RWPE2 (cell line): ENCODE data around the gene PDP2.

Source experiments
- ATAC-seq: fragments of 200-7000 bp; cut with Tn5 transposase; 3 replicates; pipeline ENCODE4 v1.9.1; 2021; ENCODE audit warnings: low read depth
- DNase-seq: peaks from one replicate; pipeline ENCODE4 v3.0.0-alpha.2; 2020; ENCODE audit warnings: low spot score
- H3K27ac ChIP-seq: fragments of 450-650 bp; 2 replicates; pipeline ENCODE4 v1.5.1; 2017; ENCODE audit warnings: mild to moderate bottlenecking; ENCODE audit not compliant: poor library complexity, severe bottlenecking
- H3K27me3 ChIP-seq: fragments of 250-450 bp; sonication (Bioruptor Pico); 2 replicates; pipeline ENCODE4 v1.5.1; 2021; ENCODE audit warnings: mild to moderate bottlenecking, moderate library complexity; ENCODE audit not compliant: insufficient read depth, poor library complexity, severe bottlenecking
- H3K36me3 ChIP-seq: fragments of 250-450 bp; sonication (Bioruptor Pico); 2 replicates; pipeline ENCODE4 v1.5.1; 2020; ENCODE audit warnings: low read depth, mild to moderate bottlenecking, moderate library complexity
- H3K4me1 ChIP-seq: fragments of 250-450 bp; sonication (Bioruptor Pico); 2 replicates; pipeline ENCODE4 v1.5.1; 2021; ENCODE audit warnings: mild to moderate bottlenecking, moderate library complexity; ENCODE audit not compliant: insufficient read depth, poor library complexity, severe bottlenecking
- H3K4me3 ChIP-seq: fragments of 250-450 bp; sonication (Bioruptor Pico); 2 replicates; pipeline ENCODE4 v1.5.1; 2021; ENCODE audit warnings: mild to moderate bottlenecking, moderate library complexity; ENCODE audit not compliant: severe bottlenecking
- H3K9me3 ChIP-seq: fragments of 250-450 bp; sonication (Bioruptor Pico); 2 replicates; pipeline ENCODE4 v1.5.1; 2021; ENCODE audit warnings: mild to moderate bottlenecking, moderate library complexity; ENCODE audit not compliant: severe bottlenecking
- TF ChIP-seq, protein P1 (sequence below): fragments of 450-650 bp; IDR thresholded peaks from one replicate; pipeline ENCODE4 v1.5.1; 2017; ENCODE audit warnings: mild to moderate bottlenecking, moderate library complexity; ENCODE audit not compliant: poor library complexity, severe bottlenecking

The PDP2 gene

DNA sequence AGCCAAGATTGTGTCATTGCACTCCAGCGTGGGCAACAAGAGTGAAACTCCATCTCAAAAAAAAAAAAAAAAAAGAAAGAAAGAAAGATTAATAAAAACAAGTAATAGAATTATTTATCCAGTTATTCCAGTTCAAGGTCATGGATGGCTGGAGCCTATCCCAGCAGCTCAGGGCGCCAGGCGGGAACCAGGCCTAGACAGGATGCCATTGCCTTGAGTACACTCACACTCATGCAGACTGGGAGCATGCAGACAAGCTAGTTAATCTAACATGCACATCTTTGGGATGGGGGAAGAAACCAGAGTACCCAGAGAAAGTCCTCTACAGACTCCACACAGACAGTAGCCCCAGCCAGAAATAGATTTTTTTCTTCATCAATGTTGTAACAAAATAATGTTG, 17.9 kb downstream of the PDP2 start:
- Histone ChIP-seq H3K27ac (peak overlapping the region; percentile 80), H3K4me1 (peaks cover 26% of the 10 kb centered on the region), H3K27me3 (no peaks in the 10 kb centered on the region), H3K9me3 (no peaks in the 10 kb centered on the region), H3K4me3 (no peak overlapping the region), H3K36me3 (no peaks in the 10 kb centered on the region)
- no peak for DNase-seq
- ATAC-seq: no peak
- TF ChIP-seq, protein P1, sequence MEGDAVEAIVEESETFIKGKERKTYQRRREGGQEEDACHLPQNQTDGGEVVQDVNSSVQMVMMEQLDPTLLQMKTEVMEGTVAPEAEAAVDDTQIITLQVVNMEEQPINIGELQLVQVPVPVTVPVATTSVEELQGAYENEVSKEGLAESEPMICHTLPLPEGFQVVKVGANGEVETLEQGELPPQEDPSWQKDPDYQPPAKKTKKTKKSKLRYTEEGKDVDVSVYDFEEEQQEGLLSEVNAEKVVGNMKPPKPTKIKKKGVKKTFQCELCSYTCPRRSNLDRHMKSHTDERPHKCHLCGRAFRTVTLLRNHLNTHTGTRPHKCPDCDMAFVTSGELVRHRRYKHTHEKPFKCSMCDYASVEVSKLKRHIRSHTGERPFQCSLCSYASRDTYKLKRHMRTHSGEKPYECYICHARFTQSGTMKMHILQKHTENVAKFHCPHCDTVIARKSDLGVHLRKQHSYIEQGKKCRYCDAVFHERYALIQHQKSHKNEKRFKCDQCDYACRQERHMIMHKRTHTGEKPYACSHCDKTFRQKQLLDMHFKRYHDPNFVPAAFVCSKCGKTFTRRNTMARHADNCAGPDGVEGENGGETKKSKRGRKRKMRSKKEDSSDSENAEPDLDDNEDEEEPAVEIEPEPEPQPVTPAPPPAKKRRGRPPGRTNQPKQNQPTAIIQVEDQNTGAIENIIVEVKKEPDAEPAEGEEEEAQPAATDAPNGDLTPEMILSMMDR: no peak

DNA sequence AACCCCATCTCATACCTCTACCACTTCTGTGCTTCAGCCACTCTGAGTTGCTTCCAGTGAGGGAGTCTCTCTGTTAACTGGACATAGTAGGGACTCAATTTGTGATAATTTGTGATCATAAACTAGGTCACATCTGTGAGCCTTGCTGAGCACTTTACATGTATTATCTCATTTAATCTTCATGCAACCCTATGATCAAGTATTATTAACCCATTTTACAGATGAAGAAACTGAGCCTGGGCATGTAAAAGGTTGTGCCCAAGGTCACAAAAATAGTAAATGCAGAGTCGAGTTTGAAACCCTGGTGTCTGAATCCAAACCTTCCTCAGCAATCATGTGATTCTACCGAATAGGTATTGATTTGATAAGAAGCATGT, 18.6 kb downstream of the PDP2 start:
- H3K27me3 ChIP-seq: no peaks in the 10 kb centered on the region
- TF ChIP-seq, protein P1: no peak
- H3K9me3 ChIP-seq: no peaks in the 10 kb centered on the region
- DNase-seq (no peak), ATAC-seq (no peak)
- no peaks in the 10 kb centered on the region for H3K36me3 ChIP-seq
- peaks cover 26% of the 10 kb centered on the region for H3K4me1 ChIP-seq
- no peak overlapping the region for H3K4me3 ChIP-seq
- H3K27ac ChIP-seq: peak overlapping the region; percentile 38

DNA sequence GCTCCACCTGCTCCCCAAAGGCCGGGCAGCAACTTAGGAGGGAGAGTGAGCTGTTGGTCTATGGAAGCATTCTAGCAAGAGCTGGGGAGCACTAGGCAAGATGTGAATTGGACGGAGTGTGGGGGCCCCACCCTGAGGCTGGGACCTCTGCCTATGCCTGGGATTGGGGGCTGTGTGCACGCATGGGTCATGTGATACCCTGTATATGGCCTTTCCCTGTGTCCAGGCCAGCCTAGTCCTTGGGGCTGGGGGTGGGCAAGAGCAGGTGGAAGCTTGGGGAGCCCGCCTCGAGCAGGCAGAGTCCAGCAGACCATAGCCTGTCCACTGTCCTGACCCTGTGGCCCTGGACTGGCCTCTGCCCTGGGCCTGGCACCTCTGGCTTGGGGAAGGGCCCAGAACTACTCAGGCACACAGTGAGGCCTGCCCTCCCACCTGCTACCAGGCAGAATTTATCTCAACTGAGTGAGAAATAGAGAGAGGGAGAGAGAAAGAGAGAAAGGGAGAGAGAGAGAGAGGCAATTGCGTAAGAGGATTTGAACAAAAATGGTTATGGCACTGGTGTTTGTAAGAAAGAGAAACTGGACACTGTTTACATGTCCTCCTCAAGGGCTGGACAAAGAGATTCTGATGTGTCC, 19.1 kb downstream of the PDP2 start:
- no peaks in the 10 kb centered on the region for H3K36me3 ChIP-seq
- no peak overlapping the region for H3K4me3 ChIP-seq
- TF ChIP-seq, protein P1: no peak
- no peak; the same call in 2 of the 3 replicates for ATAC-seq
- H3K27ac ChIP-seq: peak overlapping the region; percentile 38
- peaks cover 26% of the 10 kb centered on the region for H3K4me1 ChIP-seq
- no peaks in the 10 kb centered on the region for H3K27me3 ChIP-seq
- no peaks in the 10 kb centered on the region for H3K9me3 ChIP-seq
- no peak for DNase-seq

DNA sequence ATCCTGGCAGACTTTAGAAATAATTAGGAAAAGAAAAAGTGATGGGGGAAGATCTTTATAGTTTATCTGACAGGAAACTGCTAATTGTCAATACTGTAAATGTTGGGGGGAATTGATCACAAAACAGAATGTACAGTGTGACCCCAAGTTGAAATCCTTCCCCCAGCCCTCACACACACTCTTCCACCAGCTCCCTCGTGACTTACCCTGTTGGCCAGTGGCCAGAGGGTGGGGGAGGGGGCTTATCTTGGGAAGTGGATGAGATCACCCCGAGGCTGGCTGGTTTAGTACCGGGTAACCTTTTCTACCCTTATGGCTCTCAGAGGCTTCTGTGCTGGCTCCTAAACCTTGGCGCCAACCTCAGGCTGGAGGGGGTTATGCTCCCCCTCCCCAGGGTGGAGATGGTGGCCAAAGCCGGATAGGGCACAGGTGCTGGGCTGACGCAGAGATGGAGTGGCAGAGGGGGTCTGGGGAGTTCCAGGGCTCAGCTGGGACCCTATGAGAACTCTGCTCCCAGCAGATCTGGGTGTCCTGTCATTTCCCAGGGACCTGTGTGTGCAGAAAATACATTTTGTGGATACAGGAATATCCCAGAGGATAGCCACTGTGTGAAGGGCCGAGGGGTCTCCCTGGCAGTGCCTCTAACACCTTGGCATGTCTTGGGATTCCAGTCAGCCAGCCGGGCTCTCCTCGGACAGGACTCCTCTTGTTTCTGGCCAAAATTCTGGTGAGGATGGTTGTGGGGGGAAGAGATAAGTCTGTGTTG, 19.8 kb downstream of the PDP2 start:
- TF ChIP-seq, protein P1: no peak
- Histone ChIP-seq H3K4me1 (peaks cover 26% of the 10 kb centered on the region), H3K27ac (peak overlapping the region; percentile 38), H3K4me3 (no peak overlapping the region), H3K9me3 (no peaks in the 10 kb centered on the region), H3K36me3 (no peaks in the 10 kb centered on the region), H3K27me3 (no peaks in the 10 kb centered on the region)
- ATAC-seq (peak; percentile 51), DNase-seq (no peak)
